CD4-positive, alpha-beta T cell treated with Interleukin-4 for 4 hours (primary cell): ENCODE data around the gene SLC15A1.
"Not testable (repeated sequence)": the region's sequence is repeated elsewhere in the genome, so short reads cannot be mapped to it uniquely, and the experiment has no call there.

Experiments used
- DNase-seq: peaks from one replicate; pipeline ENCODE4 v3.0.0-alpha.2; 2020

SLC15A1 gene

GRCh38 chr13:98780451-98780850 is 28.0 kb upstream of the SLC15A1 start:
- no peak for DNase-seq

- DNase-seq = no peak
These were observed 27.2 kb upstream of the SLC15A1 start for GRCh38 chr13:98779695-98780094.

- no peak for DNase-seq
These were observed 26.3 kb upstream of the SLC15A1 start for GRCh38 chr13:98778749-98779148.

GRCh38 chr13:98776644-98777043 is 24.2 kb upstream of the SLC15A1 start:
- no peak for DNase-seq

- no peak for DNase-seq
These were observed 23.5 kb upstream of the SLC15A1 start for GRCh38 chr13:98775844-98776598.

GRCh38 chr13:98775386-98775785 is 22.9 kb upstream of the SLC15A1 start:
- DNase-seq = no peak

- DNase-seq = no peak
These were observed 22.3 kb upstream of the SLC15A1 start for GRCh38 chr13:98774776-98775175.

- no peak for DNase-seq
These were observed 21.4 kb upstream of the SLC15A1 start for GRCh38 chr13:98773921-98774320.

- DNase-seq = no peak
These were observed 20.5 kb upstream of the SLC15A1 start for GRCh38 chr13:98772794-98773452.

GRCh38 chr13:98771838-98772611 is 19.6 kb upstream of the SLC15A1 start:
- DNase-seq = no peak

GRCh38 chr13:98769736-98770135 is 17.3 kb upstream of the SLC15A1 start:
- DNase-seq = no peak

- DNase-seq = no peak
These were observed 16.1 kb upstream of the SLC15A1 start for GRCh38 chr13:98768522-98768921.

- DNase-seq = no peak
These were observed 14.2 kb upstream of the SLC15A1 start for GRCh38 chr13:98766697-98767096.

- DNase-seq = no peak
These were observed 13.6 kb upstream of the SLC15A1 start for GRCh38 chr13:98765996-98766519.

GRCh38 chr13:98761986-98762616 is 9.6 kb upstream of the SLC15A1 start:
- no peak for DNase-seq

- no peak for DNase-seq
These were observed 8.9 kb upstream of the SLC15A1 start for GRCh38 chr13:98761126-98761985.

- DNase-seq = no peak
These were observed 3.3 kb upstream of the SLC15A1 start for GRCh38 chr13:98755729-98756128.

- no peak for DNase-seq
These were observed 2.6 kb upstream of the SLC15A1 start for GRCh38 chr13:98755116-98755515.

GRCh38 chr13:98754468-98754867 is 2.0 kb upstream of the SLC15A1 start:
- not testable (repeated sequence) for DNase-seq

GRCh38 chr13:98751861-98752466 is 508 bp downstream of the SLC15A1 start:
- no peak for DNase-seq

- no peak for DNase-seq
These were observed 1.1 kb downstream of the SLC15A1 start for GRCh38 chr13:98751367-98751782.

GRCh38 chr13:98749501-98749900 is 3.0 kb downstream of the SLC15A1 start:
- DNase-seq = no peak
